GM12878 (cell line): Measurements from ENCODE around the gene MBD6.

Experiments
- ASH2L ChIP-seq: fragments of 300-600, 200-600 bp; sonication (generic); IDR thresholded peaks from 2 replicates; pipeline ENCODE4 v1.6.1; 2017; ENCODE audit warnings: low read depth, mild to moderate bottlenecking, borderline replicate concordance
- BMI1 ChIP-seq: fragments of 450-650 bp; IDR thresholded peaks from 2 replicates; pipeline ENCODE4 v1.6.1; 2016; ENCODE audit warnings: mild to moderate bottlenecking, moderate library complexity, borderline replicate concordance
- EP300 ChIP-seq, 2 experiments: fragments of 150-350 bp in 1 of 2; IDR thresholded peaks; 2 replicates each; pipeline ENCODE4 v1.6.1; 2011 to 2012; ENCODE audit warnings: low read depth in 2 of 2, low read length in 2 of 2, borderline replicate concordance in 1 of 2, improper control_type of control experiment in 1 of 2, inconsistent platforms in 1 of 2; ENCODE audit not compliant: control insufficient read depth in 1 of 2
- ETV6 ChIP-seq, 2 experiments: fragments of 450-650 bp in 1 of 2; IDR thresholded peaks in 1 of 2; conservative IDR thresholded peaks in 1 of 2; 2 replicates each; pipeline ENCODE4 v1.6.1; 2014; ENCODE audit warnings: antibody characterized with exemption in 1 of 2, borderline replicate concordance in 1 of 2, low read depth in 1 of 2, mild to moderate bottlenecking in 1 of 2, moderate library complexity in 1 of 2
- EZH2 ChIP-seq: IDR thresholded peaks from 2 replicates; pipeline ENCODE4 v1.6.1; 2012; ENCODE audit warnings: low read depth, mild to moderate bottlenecking, control low read depth, inconsistent platforms, low read length, borderline replicate concordance; ENCODE audit not compliant: control insufficient read depth
- MAX ChIP-seq: IDR thresholded peaks from 2 replicates; pipeline ENCODE4 v1.6.1; 2012; ENCODE audit warnings: low read depth, low read length, improper control_type of control experiment
- MYC ChIP-seq: IDR thresholded peaks from 2 replicates; pipeline ENCODE4 v1.6.1; 2011; ENCODE audit warnings: mild to moderate bottlenecking, low read length, moderate library complexity, inconsistent platforms; ENCODE audit not compliant: insufficient read depth, insufficient replicate concordance, insufficient read length, severe bottlenecking
- NFXL1 ChIP-seq: fragments of 450-650 bp; IDR thresholded peaks from 2 replicates; pipeline ENCODE4 v1.6.1; 2017; ENCODE audit warnings: antibody characterized with exemption, mild to moderate bottlenecking, borderline replicate concordance
- POLR2AphosphoS5 ChIP-seq: IDR thresholded peaks from 2 replicates; pipeline ENCODE4 v1.6.1; 2011; ENCODE audit warnings: mild to moderate bottlenecking, low read length, inconsistent platforms
- RAD21 ChIP-seq: IDR thresholded peaks from 2 replicates; pipeline ENCODE4 v1.6.1; 2011; ENCODE audit warnings: mild to moderate bottlenecking, low read depth, low read length, moderate library complexity; ENCODE audit not compliant: insufficient read depth
- SP1 ChIP-seq: IDR thresholded peaks from one replicate; pipeline ENCODE4 v1.6.1; 2011; ENCODE audit warnings: low read depth, low read length
- SPI1 ChIP-seq: IDR thresholded peaks from 2 replicates; pipeline ENCODE4 v1.6.1; 2011; ENCODE audit warnings: low read depth, mild to moderate bottlenecking, low read length, moderate library complexity, borderline replicate concordance; ENCODE audit not compliant: insufficient read depth
- TF ChIP-seq, protein P1 (sequence below), 3 experiments: IDR thresholded peaks in 2 of 3; conservative IDR thresholded peaks in 1 of 3; 2 replicates each; pipeline ENCODE4 v1.5.1; 2011; ENCODE audit warnings: low read depth in 3 of 3, low read length in 3 of 3, mild to moderate bottlenecking in 3 of 3, control low read depth in 2 of 3, moderate library complexity in 2 of 3, inconsistent platforms in 1 of 3, mixed read lengths in 1 of 3; ENCODE audit not compliant: control insufficient read depth in 2 of 3, insufficient read depth in 1 of 3; ENCODE audit errors: extremely low read depth in 1 of 3

DNA sequence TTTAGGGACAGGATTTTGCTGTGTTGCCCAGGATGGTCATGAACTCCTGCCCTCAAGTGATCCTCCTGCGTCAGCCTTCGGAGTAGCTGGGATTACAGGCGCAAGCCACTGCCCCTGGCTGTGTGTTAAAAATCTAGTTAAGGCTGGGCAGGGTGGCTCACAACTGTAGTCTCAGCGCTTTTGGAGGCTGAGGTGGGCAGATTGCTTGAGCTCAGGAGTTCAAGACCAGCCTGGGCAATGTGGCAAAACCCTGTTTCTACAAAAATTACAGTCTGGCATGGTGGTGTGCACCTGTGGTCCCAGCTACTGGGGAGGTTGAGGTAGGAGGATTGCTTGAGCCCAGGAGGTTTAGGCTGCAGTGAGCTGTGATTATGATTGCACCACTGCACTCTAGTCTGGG is 11.5 kb upstream of the MBD6 start:
- no peak for TF ChIP-seq SPI1
- TF ChIP-seq EP300 (IDR thresholded peaks at IDR 0.05; ENCODE audit: borderline replicate concordance in 1 of 2, control insufficient read depth in 1 of 2, low read depth in 2 of 2, low read length in 2 of 2), result no peak
- no peak for TF ChIP-seq MAX
- TF ChIP-seq, protein P1, sequence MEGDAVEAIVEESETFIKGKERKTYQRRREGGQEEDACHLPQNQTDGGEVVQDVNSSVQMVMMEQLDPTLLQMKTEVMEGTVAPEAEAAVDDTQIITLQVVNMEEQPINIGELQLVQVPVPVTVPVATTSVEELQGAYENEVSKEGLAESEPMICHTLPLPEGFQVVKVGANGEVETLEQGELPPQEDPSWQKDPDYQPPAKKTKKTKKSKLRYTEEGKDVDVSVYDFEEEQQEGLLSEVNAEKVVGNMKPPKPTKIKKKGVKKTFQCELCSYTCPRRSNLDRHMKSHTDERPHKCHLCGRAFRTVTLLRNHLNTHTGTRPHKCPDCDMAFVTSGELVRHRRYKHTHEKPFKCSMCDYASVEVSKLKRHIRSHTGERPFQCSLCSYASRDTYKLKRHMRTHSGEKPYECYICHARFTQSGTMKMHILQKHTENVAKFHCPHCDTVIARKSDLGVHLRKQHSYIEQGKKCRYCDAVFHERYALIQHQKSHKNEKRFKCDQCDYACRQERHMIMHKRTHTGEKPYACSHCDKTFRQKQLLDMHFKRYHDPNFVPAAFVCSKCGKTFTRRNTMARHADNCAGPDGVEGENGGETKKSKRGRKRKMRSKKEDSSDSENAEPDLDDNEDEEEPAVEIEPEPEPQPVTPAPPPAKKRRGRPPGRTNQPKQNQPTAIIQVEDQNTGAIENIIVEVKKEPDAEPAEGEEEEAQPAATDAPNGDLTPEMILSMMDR (IDR thresholded peaks at IDR 0.05 in 2 of 3, conservative IDR thresholded peaks at IDR 0.05 in 1 of 3; ENCODE audit: control insufficient read depth in 2 of 3, extremely low read depth in 1 of 3, insufficient read depth in 1 of 3, low read depth in 3 of 3, low read length in 3 of 3), result no peak
- TF ChIP-seq ASH2L, result no peak
- TF ChIP-seq SP1, result no peak
- TF ChIP-seq RAD21, result no peak
- TF ChIP-seq POLR2AphosphoS5, result no peak
- no peak for TF ChIP-seq MYC
- no peak for TF ChIP-seq BMI1
- TF ChIP-seq EZH2, result no peak
- TF ChIP-seq NFXL1, result no peak
- TF ChIP-seq ETV6 (conservative IDR thresholded peaks at IDR 0.05 in 1 of 2, IDR thresholded peaks at IDR 0.05 in 1 of 2; ENCODE audit: borderline replicate concordance in 1 of 2, low read depth in 1 of 2), result no peak
